IMR-90 (cell line): ENCODE data around the gene PTP4A2. TPM values are rescaled to one million over a fixed set of nuclear protein-coding genes. Genes with fewer than 3 reads are reported as not detected.

ENCODE experiments used
- ATAC-seq: fragments of 200-7000 bp; cut with Tn5 transposase; 2 replicates; pipeline ENCODE4 v1.9.1; 2020; ENCODE audit warnings: low read depth, mild to moderate bottlenecking, moderate library complexity
- BruUV-seq: library from RNA; stranded (reverse); fragments of 400-500 nt; replicated peaks from 2 replicates; lab custom pipeline; 2021; lab: Mats Ljungman, UMichigan
- CTCF ChIA-PET: fragments of 300-600 bp; formaldehyde crosslinking; extraction: SDS; loops from one replicate; lab custom pipeline; 2021; ENCODE audit warnings: antibody characterized with exemption; lab: Yijun Ruan, JAX
- POLR2A ChIA-PET: fragments of 300-600 bp; sonication (Branson Sonifier 250); formaldehyde crosslinking; loops from one replicate; lab custom pipeline; 2022; ENCODE audit warnings: antibody characterized with exemption; ENCODE audit not compliant: unreplicated experiment; lab: Charles Lee
- DNase-seq: peaks from one replicate; pipeline ENCODE4 v3.0.0; 2013
- H2AFZ ChIP-seq: replicated peaks from 2 replicates; pipeline ENCODE3; 2013; ENCODE audit warnings: low read length, mild to moderate bottlenecking; ENCODE audit not compliant: poor library complexity
- H2AK5ac ChIP-seq: 2 replicates; pipeline ENCODE4 v1.6.1; 2013; ENCODE audit warnings: low read depth, low read length, inconsistent platforms
- H2AK9ac ChIP-seq: replicated peaks from 2 replicates; pipeline ENCODE3; 2013; ENCODE audit warnings: mild to moderate bottlenecking, low read depth, low read length, moderate library complexity; ENCODE audit not compliant: poor library complexity
- H2BK120ac ChIP-seq: 2 replicates; pipeline ENCODE4 v1.6.1; 2013; ENCODE audit warnings: low read depth, low read length, inconsistent platforms
- H2BK15ac ChIP-seq: 3 replicates; pipeline ENCODE4 v1.6.1; 2013; ENCODE audit warnings: low read depth, low read length, inconsistent platforms
- H2BK20ac ChIP-seq: 2 replicates; pipeline ENCODE4 v1.6.1; 2013; ENCODE audit warnings: low read depth, mild to moderate bottlenecking, inconsistent platforms, low read length, moderate library complexity
- H2BK5ac ChIP-seq: 2 replicates; pipeline ENCODE4 v1.6.1; 2013; ENCODE audit warnings: mild to moderate bottlenecking, low read depth, low read length, inconsistent platforms; ENCODE audit not compliant: poor library complexity, severe bottlenecking
- H3K14ac ChIP-seq: replicated peaks from 2 replicates; pipeline ENCODE4 v1.6.1; 2013; ENCODE audit warnings: low read depth, low read length, inconsistent platforms
- H3K18ac ChIP-seq: 2 replicates; pipeline ENCODE4 v1.6.1; 2013; ENCODE audit warnings: low read depth, low read length, control low read depth
- H3K23ac ChIP-seq: 2 replicates; pipeline ENCODE4 v1.6.1; 2013; ENCODE audit warnings: low read depth, low read length, inconsistent platforms
- H3K27ac ChIP-seq: 2 replicates; pipeline ENCODE4 v1.5.1; 2013; ENCODE audit warnings: mild to moderate bottlenecking, control low read depth, low read length; ENCODE audit not compliant: insufficient read depth
- H3K27me3 ChIP-seq: 2 replicates; pipeline ENCODE4 v1.6.1; 2013; ENCODE audit warnings: low read length; ENCODE audit not compliant: control insufficient read depth, insufficient read depth
- H3K36me3 ChIP-seq: 2 replicates; pipeline ENCODE4 v1.6.1; 2013; ENCODE audit warnings: low read length, mixed read lengths; ENCODE audit not compliant: control insufficient read depth, insufficient read depth
- H3K4ac ChIP-seq: 2 replicates; pipeline ENCODE4 v1.6.1; 2013; ENCODE audit warnings: low read depth, low read length, inconsistent platforms
- H3K4me1 ChIP-seq: 2 replicates; pipeline ENCODE4 v1.6.1; 2013; ENCODE audit warnings: low read length, mixed read lengths; ENCODE audit not compliant: control insufficient read depth, insufficient read depth
- H3K4me2 ChIP-seq: 2 replicates; pipeline ENCODE4 v1.6.1; 2013; ENCODE audit warnings: low read depth, mild to moderate bottlenecking, control low read depth, low read length, moderate library complexity
- H3K4me3 ChIP-seq: 2 replicates; pipeline ENCODE4 v1.5.1; 2013; ENCODE audit warnings: low read depth, mild to moderate bottlenecking, control low read depth, low read length, moderate library complexity; ENCODE audit not compliant: insufficient read depth
- H3K56ac ChIP-seq: 2 replicates; pipeline ENCODE4 v1.6.1; 2013; ENCODE audit warnings: low read length, inconsistent platforms; ENCODE audit not compliant: insufficient read depth; ENCODE audit errors: extremely low read depth
- H3K79me1 ChIP-seq, 2 experiments: 2 replicates each; pipeline ENCODE4 v1.6.1; 2013; ENCODE audit warnings: low read length in 2 of 2, inconsistent platforms in 1 of 2, low read depth in 1 of 2
- H3K9ac ChIP-seq: 2 replicates; pipeline ENCODE4 v1.6.1; 2013; ENCODE audit warnings: low read depth, low read length, control low read depth
- H3K9me1 ChIP-seq: 2 replicates; pipeline ENCODE4 v1.6.1; 2013; ENCODE audit warnings: low read length, inconsistent platforms; ENCODE audit not compliant: insufficient read depth
- H3K9me3 ChIP-seq: 2 replicates; pipeline ENCODE4 v1.6.1; 2013; ENCODE audit warnings: low read length; ENCODE audit not compliant: control insufficient read depth, insufficient read depth
- H4K20me1 ChIP-seq: 2 replicates; pipeline ENCODE4 v1.6.1; 2013; ENCODE audit warnings: low read length, inconsistent platforms; ENCODE audit not compliant: insufficient read depth
- H4K5ac ChIP-seq: 2 replicates; pipeline ENCODE4 v1.6.1; 2013; ENCODE audit warnings: mild to moderate bottlenecking, low read depth, low read length, control low read depth
- H4K8ac ChIP-seq, 2 experiments: 2 replicates each; pipeline ENCODE4 v1.6.1; 2013; ENCODE audit warnings: low read depth in 2 of 2, low read length in 2 of 2, control low read depth in 1 of 2, inconsistent platforms in 1 of 2
- H4K91ac ChIP-seq: 2 replicates; pipeline ENCODE4 v1.6.1; 2013; ENCODE audit warnings: low read depth, low read length, inconsistent platforms; ENCODE audit not compliant: insufficient read depth
- BHLHE40 ChIP-seq: fragments of 150-350 bp; IDR thresholded peaks from 2 replicates; pipeline ENCODE4 v1.6.1; 2016; ENCODE audit warnings: mild to moderate bottlenecking, low read depth, low read length
- CEBPB ChIP-seq: IDR thresholded peaks from 2 replicates; pipeline ENCODE4 v1.6.1; 2012; ENCODE audit warnings: low read depth, low read length, improper control_type of control experiment
- CHD1 ChIP-seq: IDR thresholded peaks from 2 replicates; pipeline ENCODE4 v1.6.1; 2012; ENCODE audit warnings: low read depth, low read length, improper control_type of control experiment
- CTCF ChIP-seq: conservative IDR thresholded peaks from 2 replicates; pipeline ENCODE4 v1.5.1; 2012; ENCODE audit warnings: mild to moderate bottlenecking, low read depth, low read length, improper control_type of control experiment
- ELK1 ChIP-seq: fragments of 150-350 bp; IDR thresholded peaks from 2 replicates; pipeline ENCODE4 v1.6.1; 2016; ENCODE audit warnings: low read depth, mild to moderate bottlenecking, low read length, moderate library complexity, borderline replicate concordance
- FOS ChIP-seq: fragments of 150-350 bp; IDR thresholded peaks from 2 replicates; pipeline ENCODE4 v1.6.1; 2016; ENCODE audit warnings: low read depth, low read length
- MAFK ChIP-seq: IDR thresholded peaks from 2 replicates; pipeline ENCODE4 v1.6.1; 2012; ENCODE audit warnings: low read depth, low read length, improper control_type of control experiment
- MAZ ChIP-seq: IDR thresholded peaks from 2 replicates; pipeline ENCODE4 v1.6.1; 2012; ENCODE audit warnings: low read depth, mild to moderate bottlenecking, low read length, improper control_type of control experiment, moderate library complexity, borderline replicate concordance
- MXI1 ChIP-seq: IDR thresholded peaks from 2 replicates; pipeline ENCODE4 v1.6.1; 2012; ENCODE audit warnings: low read depth, mild to moderate bottlenecking, low read length, moderate library complexity, borderline replicate concordance
- NFE2L2 ChIP-seq: fragments of 150-350 bp; IDR thresholded peaks from 2 replicates; pipeline ENCODE4 v1.6.1; 2016; ENCODE audit warnings: low read depth, mild to moderate bottlenecking, low read length
- POLR2A ChIP-seq: IDR thresholded peaks from 2 replicates; pipeline ENCODE4 v1.6.1; 2012; ENCODE audit warnings: mild to moderate bottlenecking, low read depth, low read length
- RAD21 ChIP-seq: IDR thresholded peaks from 2 replicates; pipeline ENCODE4 v1.6.1; 2012; ENCODE audit warnings: low read length, improper control_type of control experiment
- RCOR1 ChIP-seq: IDR thresholded peaks from 2 replicates; pipeline ENCODE4 v1.6.1; 2012; ENCODE audit warnings: mild to moderate bottlenecking, low read length, improper control_type of control experiment; ENCODE audit not compliant: insufficient replicate concordance
- RFX5 ChIP-seq: IDR thresholded peaks from 2 replicates; pipeline ENCODE4 v1.8.0; 2012; ENCODE audit warnings: low read depth, mild to moderate bottlenecking, low read length, moderate library complexity
- SMC3 ChIP-seq: fragments of 150-350 bp; IDR thresholded peaks from 2 replicates; pipeline ENCODE4 v1.6.1; 2016; ENCODE audit warnings: low read depth, mild to moderate bottlenecking, antibody characterized with exemption, low read length, moderate library complexity
- USF2 ChIP-seq: fragments of 150-350 bp; IDR thresholded peaks from 2 replicates; pipeline ENCODE4 v1.6.1; 2017; ENCODE audit warnings: mild to moderate bottlenecking, antibody characterized with exemption, low read length, low read depth
- WGBS, 2 experiments: methylation state at CpG; one replicate each; pipeline versions ENCODE4 v1.1.5 to v1.1.7; 2013; ENCODE audit warnings: missing lambda C conversion rate in 2 of 2; ENCODE audit not compliant: insufficient read length in 1 of 2; ENCODE audit errors: extremely low coverage in 2 of 2; 5-methylcytosine and 5-hydroxymethylcytosine counted together
- dilution Hi-C: fragments of 300-500 bp; cut with HindIII; formaldehyde crosslinking; loops from one replicate; pipeline ENCODE4 v1.14.3; 2018; ENCODE audit warnings: low sequenced_read_pairs; ENCODE audit not compliant: unreplicated experiment
- in situ Hi-C: fragments of 300-500 bp; cut with MboI; formaldehyde crosslinking; loops from 3 replicates; pipeline ENCODE4 v1.14.3; 2019; ENCODE audit warnings: low sequenced_read_pairs, inconsistent platforms, mixed read lengths
- intact Hi-C: fragments of 100-400 bp; cut with micrococcal nuclease; formaldehyde crosslinking; loops from 2 replicates; pipeline ENCODE4 v1.10.0; 2022
- polyA plus RNA-seq, 3 experiments: library from polyadenylated mRNA; depleted of rRNA; stranded (reverse); fragments of >200 nt; gene quantifications; 2 replicates each; pipeline ENCODE4 v1.2.3, GENCODE V29; 2012; ENCODE audit warnings: low replicate concordance in 1 of 3
- total RNA-seq: library from RNA; depleted of rRNA; stranded (reverse); fragments of >200 nt; gene quantifications from 2 replicates; pipeline ENCODE4 v1.2.3, GENCODE V29; 2012

The PTP4A2 gene
- total and polyA plus RNA-seq, 2 of the 4 experiments (the other 2 are of a cell fraction), result 135 to 328 TPM

- no peak overlapping the region for H2BK5ac ChIP-seq
- H2AFZ ChIP-seq, result no peak overlapping the region
- H4K5ac ChIP-seq, result no peak overlapping the region
- no peak overlapping the region for H3K56ac ChIP-seq
- no peak overlapping the region for H2BK120ac ChIP-seq
- H3K4me3 ChIP-seq, result no peak overlapping the region
- intact Hi-C loops (no loop called here), in situ Hi-C loops (loop anchor here (25.0 kb wide), 1 partner anchor 90 kb away; no protein-coding TSS in a partner anchor), dilution Hi-C loops (no loop called here)
- H2AK9ac ChIP-seq, result no peak overlapping the region
- H3K4me1 ChIP-seq, result no peaks in the 10 kb centered on the region
- H3K4me2 ChIP-seq, result no peak overlapping the region
- H3K14ac ChIP-seq, result no peak overlapping the region
- DNase-seq (no peak), ATAC-seq (no peak; the same call in 1 of the 2 replicates)
- peaks cover 5% of the 10 kb centered on the region for H3K9me3 ChIP-seq
- no peaks in the 10 kb centered on the region for H3K27me3 ChIP-seq
- no peak overlapping the region for H2BK15ac ChIP-seq
- no peak overlapping the region for H4K91ac ChIP-seq
- H3K9me1 ChIP-seq, result no peaks in the 10 kb centered on the region
- H3K79me1 ChIP-seq, result no peaks in the 10 kb centered on the region
- H3K23ac ChIP-seq, result no peak overlapping the region
- no peak overlapping the region for H3K4ac ChIP-seq
- H2AK5ac ChIP-seq, result no peak overlapping the region
- TF ChIP-seq POLR2A (no peak), SMC3 (no peak), MAFK (no peak), USF2 (no peak), CEBPB (no peak), FOS (no peak), RAD21 (no peak), MXI1 (no peak), MAZ (no peak), CTCF (no peak), BHLHE40 (no peak), NFE2L2 (no peak), CHD1 (no peak), RFX5 (no peak), ELK1 (no peak), RCOR1 (no peak)
- no peaks in the 10 kb centered on the region for H3K36me3 ChIP-seq
- no peak overlapping the region for H3K18ac ChIP-seq
- no TSS peak for BruUV-seq
- no peak overlapping the region for H4K8ac ChIP-seq
- no peaks in the 10 kb centered on the region for H4K20me1 ChIP-seq
- H3K9ac ChIP-seq, result no peak overlapping the region
- H2BK20ac ChIP-seq, result no peak overlapping the region
- ChIA-PET POLR2A (no interaction called here), CTCF (no interaction called here)
- WGBS, 2 experiments, result 81% methylated on average over 3 of the region's 6 CpGs; no CpG with 5 or more reads in 1 of the 2 experiments
- no peak overlapping the region for H3K27ac ChIP-seq
These were observed 40.6 kb downstream of the PTP4A2 start for GRCh38 chr1:31897526-31898100.
